Fibroblast of villous mesenchyme (primary cell): ENCODE data around the gene GP9. TPM values are rescaled to one million over a fixed set of nuclear protein-coding genes. Genes with fewer than 3 reads are reported as not detected.
"Not testable (repeated sequence)": the region's sequence is repeated elsewhere in the genome, so short reads cannot be mapped to it uniquely, and the experiment has no call there.

ENCODE experiments used
- DNase-seq: peaks from one replicate; pipeline ENCODE4 v3.0.0-alpha.2; 2010; ENCODE audit warnings: low read depth
- H3K4me3 ChIP-seq: 2 replicates; pipeline ENCODE4 v1.5.1; 2011; ENCODE audit warnings: low read depth, mild to moderate bottlenecking, low read length
- CTCF ChIP-seq: IDR thresholded peaks from 2 replicates; pipeline ENCODE4 v1.5.1; 2012; ENCODE audit warnings: low read depth, mild to moderate bottlenecking, low read length; ENCODE audit not compliant: insufficient read depth
- total RNA-seq: library from RNA; depleted of rRNA; stranded (reverse); fragments of >200 nt; gene quantifications from 2 replicates; pipeline ENCODE4 v1.2.3, GENCODE V29; 2012

Gene GP9
- total RNA-seq, 1 donor, result not detected

GRCh38 chr3:129106866-129107565, 46.4 kb downstream of the GP9 start:
- H3K4me3 ChIP-seq, result no peak overlapping the region
- DNase-seq, result no peak
- no peak for TF ChIP-seq CTCF

GRCh38 chr3:129107793-129108192, 47.2 kb downstream of the GP9 start:
- H3K4me3 ChIP-seq, result no peak overlapping the region
- no peak for DNase-seq
- no peak for TF ChIP-seq CTCF

DNA sequence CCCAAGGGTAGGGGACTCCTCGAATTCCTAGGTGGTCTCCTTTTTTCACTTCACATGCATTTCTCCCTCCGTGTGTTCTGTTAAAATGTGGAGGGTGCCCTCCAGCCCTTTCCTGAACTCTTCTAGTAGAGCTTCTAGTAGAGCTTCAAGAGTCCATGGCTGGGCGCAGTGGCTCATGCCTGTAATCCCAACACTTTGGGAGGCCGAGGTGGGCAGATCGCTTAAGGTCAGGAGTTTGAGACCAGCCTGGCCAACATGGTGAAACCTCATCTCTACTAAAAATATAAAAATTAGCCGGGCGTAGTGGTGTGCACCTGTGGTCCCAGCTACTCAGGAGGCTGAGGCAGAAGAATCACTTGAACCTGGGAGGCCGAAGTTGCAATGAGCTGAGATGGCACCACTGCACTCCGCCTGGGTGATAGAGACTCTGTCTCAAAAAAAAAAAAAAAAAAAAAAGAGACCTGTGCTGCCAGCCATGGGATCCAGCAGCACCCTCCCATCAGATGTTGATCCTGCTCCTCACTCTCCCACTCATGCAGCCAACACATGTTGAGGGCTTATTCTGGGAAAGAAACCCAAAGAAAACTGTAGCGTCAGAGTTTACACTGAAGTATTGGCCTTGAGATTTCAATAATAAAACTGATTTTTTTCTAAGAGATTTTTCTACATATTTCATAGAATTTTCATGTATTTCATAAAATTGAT, 50.6 kb downstream of the GP9 start:
- not testable (repeated sequence) for H3K4me3 ChIP-seq, DNase-seq

Other genes with a start within 250 kb of the GP9 start
- gene ACAD9, start 181.2 kb upstream of the GP9 start, total RNA-seq, result 35.8 and 41.6 TPM in 2 replicates
- gene CFAP92, start 66.7 kb upstream of the GP9 start, total RNA-seq, result under 0.01 TPM in 1 of 2 replicates, not detected in the other
- not detected in 2 replicates for gene EFCC1, start 59.5 kb upstream of the GP9 start, total RNA-seq
- gene RAB43, start 61.0 kb downstream of the GP9 start, total RNA-seq, result 19.0 and 20.6 TPM in 2 replicates
- 27.4 and 32.4 TPM in 2 replicates for gene ISY1, start 100.3 kb downstream of the GP9 start, total RNA-seq
- 197 and 202 TPM in 2 replicates for gene CNBP, start 123.1 kb downstream of the GP9 start, total RNA-seq
- gene COPG1, start 188.8 kb downstream of the GP9 start, total RNA-seq, result 371 and 402 TPM in 2 replicates
- 18.0 and 29.4 TPM in 2 replicates for gene HMCES, start 218.1 kb downstream of the GP9 start, total RNA-seq